ENCODE data around the gene PCDHA4.
"Not testable (repeated sequence)": the region's sequence is repeated elsewhere in the genome, so short reads cannot be mapped to it uniquely, and the experiment has no call there.

- TF ChIP-seq, protein P1, sequence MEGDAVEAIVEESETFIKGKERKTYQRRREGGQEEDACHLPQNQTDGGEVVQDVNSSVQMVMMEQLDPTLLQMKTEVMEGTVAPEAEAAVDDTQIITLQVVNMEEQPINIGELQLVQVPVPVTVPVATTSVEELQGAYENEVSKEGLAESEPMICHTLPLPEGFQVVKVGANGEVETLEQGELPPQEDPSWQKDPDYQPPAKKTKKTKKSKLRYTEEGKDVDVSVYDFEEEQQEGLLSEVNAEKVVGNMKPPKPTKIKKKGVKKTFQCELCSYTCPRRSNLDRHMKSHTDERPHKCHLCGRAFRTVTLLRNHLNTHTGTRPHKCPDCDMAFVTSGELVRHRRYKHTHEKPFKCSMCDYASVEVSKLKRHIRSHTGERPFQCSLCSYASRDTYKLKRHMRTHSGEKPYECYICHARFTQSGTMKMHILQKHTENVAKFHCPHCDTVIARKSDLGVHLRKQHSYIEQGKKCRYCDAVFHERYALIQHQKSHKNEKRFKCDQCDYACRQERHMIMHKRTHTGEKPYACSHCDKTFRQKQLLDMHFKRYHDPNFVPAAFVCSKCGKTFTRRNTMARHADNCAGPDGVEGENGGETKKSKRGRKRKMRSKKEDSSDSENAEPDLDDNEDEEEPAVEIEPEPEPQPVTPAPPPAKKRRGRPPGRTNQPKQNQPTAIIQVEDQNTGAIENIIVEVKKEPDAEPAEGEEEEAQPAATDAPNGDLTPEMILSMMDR (IDR thresholded peaks at IDR 0.05) = not testable (repeated sequence)
- not testable (repeated sequence) for TF ChIP-seq EP300, POLR2A (IDR thresholded peaks at IDR 0.05)
Measured at GRCh38 chr5:140849831-140850634, 43.2 kb downstream of the PCDHA4 start.
